SK-N-SH (cell line): ENCODE measurements around the gene ITM2B. TPM values are rescaled to one million over a fixed set of nuclear protein-coding genes. Genes with fewer than 3 reads are reported as not detected.
"Not testable (repeated sequence)": the region's sequence is repeated elsewhere in the genome, so short reads cannot be mapped to it uniquely, and the experiment has no call there.

ENCODE experiments used
- CTCF ChIA-PET: fragments of 300-600, 350-600 bp; formaldehyde crosslinking; extraction: SDS; loops from one replicate; lab custom pipeline; 2021; lab: Yijun Ruan, JAX
- POLR2A ChIA-PET: fragments of 350-600 bp; sonication (Branson Sonifier 250); formaldehyde crosslinking; extraction: SDS; loops from one replicate; lab custom pipeline; 2020; ENCODE audit warnings: antibody characterized with exemption, inconsistent platforms; lab: Yijun Ruan, JAX
- DNase-seq: peaks from one replicate; pipeline ENCODE4 v3.0.0; 2012
- H2AFZ ChIP-seq: fragments of 200-600 bp; sonication (generic); 2 replicates; pipeline ENCODE4 v1.8.1; 2016; ENCODE audit warnings: antibody characterized with exemption, mild to moderate bottlenecking, low read depth
- H3F3A ChIP-seq: fragments of 200-600 bp; sonication (generic); replicated peaks from 2 replicates; pipeline ENCODE3; 2016; ENCODE audit warnings: antibody characterized with exemption, mild to moderate bottlenecking; ENCODE audit not compliant: insufficient read depth
- H3K27ac ChIP-seq, 2 experiments: fragments of 200-500 bp in 1 of 2; fragments of 200-600 bp in 1 of 2; sonication (Bioruptor generic) in 1 of 2; sonication (generic), shearing (Covaris generic) in 1 of 2; 2 replicates each; pipeline versions ENCODE4 v1.5.1 to v1.6.1; 2014 to 2016; ENCODE audit warnings: low read depth in 2 of 2, inconsistent platforms in 1 of 2, low read length in 1 of 2, mild to moderate bottlenecking in 1 of 2, mixed read lengths in 1 of 2
- H3K27me3 ChIP-seq: fragments of 200-600 bp; sonication (generic), shearing (Covaris generic); 2 replicates; pipeline ENCODE4 v1.6.1; 2016; ENCODE audit warnings: mixed run types; ENCODE audit not compliant: insufficient read depth
- H3K36me3 ChIP-seq, 2 experiments: fragments of 200-500 bp in 1 of 2; fragments of 200-600 bp in 1 of 2; sonication (Bioruptor generic) in 1 of 2; sonication (generic) in 1 of 2; replicated peaks in 1 of 2; 2 replicates each; pipeline versions ENCODE3 to v1.5.1; 2014 to 2016; ENCODE audit warnings: low read length in 1 of 2, mild to moderate bottlenecking in 1 of 2; ENCODE audit not compliant: insufficient read depth in 2 of 2, control insufficient read depth in 1 of 2
- H3K4me1 ChIP-seq, 2 experiments: fragments of 200-500 bp in 1 of 2; fragments of 200-600 bp in 1 of 2; sonication (Bioruptor generic) in 1 of 2; sonication (generic), shearing (Covaris generic) in 1 of 2; 2 replicates each; pipeline versions ENCODE4 v1.5.1 to v1.6.1; 2014 to 2016; ENCODE audit warnings: low read depth in 1 of 2, low read length in 1 of 2, mixed run types in 1 of 2; ENCODE audit not compliant: insufficient read depth in 2 of 2, control insufficient read depth in 1 of 2
- H3K4me2 ChIP-seq: fragments of 200-600 bp; sonication (generic), shearing (Covaris generic); 2 replicates; pipeline ENCODE4 v1.6.1; 2017; ENCODE audit warnings: mixed run types
- H3K4me3 ChIP-seq, 2 experiments: fragments of 200-500 bp in 1 of 2; fragments of 200-600 bp in 1 of 2; sonication (Bioruptor generic) in 1 of 2; sonication (generic), shearing (Covaris generic) in 1 of 2; 2 replicates each; pipeline versions ENCODE4 v1.5.1 to v1.8.1; 2014 to 2016; ENCODE audit warnings: low read depth in 2 of 2, inconsistent platforms in 1 of 2, low read length in 1 of 2, mild to moderate bottlenecking in 1 of 2, mixed read lengths in 1 of 2, moderate library complexity in 1 of 2
- H3K79me2 ChIP-seq: fragments of 200-600 bp; sonication (generic); 2 replicates; pipeline ENCODE4 v1.8.1; 2017; ENCODE audit warnings: mild to moderate bottlenecking; ENCODE audit not compliant: insufficient read depth
- H3K9ac ChIP-seq: fragments of 200-600 bp; sonication (generic); 2 replicates; pipeline ENCODE4 v1.6.1; 2017; ENCODE audit warnings: mixed run types
- H3K9me2 ChIP-seq: fragments of 200-600 bp; sonication (generic); 2 replicates; pipeline ENCODE4 v1.6.1; 2017; ENCODE audit warnings: mixed run types
- H3K9me3 ChIP-seq: fragments of 200-600 bp; sonication (generic); 2 replicates; pipeline ENCODE4 v1.6.1; 2017; ENCODE audit warnings: mixed run types, mild to moderate bottlenecking, moderate library complexity
- H4K20me1 ChIP-seq: fragments of 200-600 bp; sonication (generic); 2 replicates; pipeline ENCODE4 v1.6.1; 2017; ENCODE audit warnings: mild to moderate bottlenecking, mixed run types; ENCODE audit not compliant: insufficient read depth
- CHD2 ChIP-seq: fragments of 150-350 bp; IDR thresholded peaks from 2 replicates; pipeline ENCODE4 v1.6.1; 2018; ENCODE audit warnings: low read length; ENCODE audit not compliant: partially characterized antibody
- FOXJ3 ChIP-seq: sonication (generic); formaldehyde crosslinking; IDR thresholded peaks from 2 replicates; pipeline ENCODE4 v1.5.1; 2020; ENCODE audit warnings: mild to moderate bottlenecking, missing genetic modification reagents
- GABPA ChIP-seq: IDR thresholded peaks from 2 replicates; pipeline ENCODE4 v1.4.0; 2012; ENCODE audit warnings: low read depth, mild to moderate bottlenecking
- GATA2 ChIP-seq: sonication (generic); formaldehyde crosslinking; IDR thresholded peaks from 2 replicates; pipeline ENCODE4 v1.5.0; 2020; ENCODE audit warnings: mild to moderate bottlenecking, missing genetic modification reagents
- MXI1 ChIP-seq: IDR thresholded peaks from 2 replicates; pipeline ENCODE4 v1.6.1; 2012; ENCODE audit warnings: mild to moderate bottlenecking, low read depth, low read length, improper control_type of control experiment
- NFIC ChIP-seq: IDR thresholded peaks from 2 replicates; pipeline ENCODE4 v1.4.0; 2012; ENCODE audit warnings: borderline replicate concordance
- RCOR1 ChIP-seq: fragments of 150-350 bp; IDR thresholded peaks from 2 replicates; pipeline ENCODE4 v1.6.1; 2017; ENCODE audit warnings: antibody characterized with exemption, low read length
- SIN3A ChIP-seq: IDR thresholded peaks from 2 replicates; pipeline ENCODE4 v1.6.1; 2012; ENCODE audit warnings: low read depth, mild to moderate bottlenecking, low read length, moderate library complexity, borderline replicate concordance
- SMC3 ChIP-seq: IDR thresholded peaks from 2 replicates; pipeline ENCODE4 v1.6.1; 2012; ENCODE audit warnings: low read depth, low read length, improper control_type of control experiment
- TAF1 ChIP-seq: IDR thresholded peaks from 2 replicates; pipeline ENCODE4 v1.6.1; 2012; ENCODE audit warnings: low read depth, mild to moderate bottlenecking, low read length, moderate library complexity, borderline replicate concordance
- TEAD4 ChIP-seq: IDR thresholded peaks from 2 replicates; pipeline ENCODE4 v1.4.0; 2012; ENCODE audit warnings: mild to moderate bottlenecking, borderline replicate concordance; ENCODE audit not compliant: insufficient read depth
- WGBS: methylation state at CpG from one replicate; pipeline ENCODE4 v1.1.6; 2017; ENCODE audit warnings: low lambda C conversion rate; 5-methylcytosine and 5-hydroxymethylcytosine counted together
- polyA plus RNA-seq, 3 experiments: library from polyadenylated mRNA; depleted of rRNA; stranded (reverse); fragments of >200 nt; gene quantifications; 2 replicates each; pipeline ENCODE4 v1.2.3, GENCODE V29; 2012
- TF ChIP-seq, protein P1 (sequence below): IDR thresholded peaks from 2 replicates; pipeline ENCODE4 v1.4.0; 2012; ENCODE audit warnings: low read depth, borderline replicate concordance
- TF ChIP-seq, protein P2 (sequence below): fragments of 200-600 bp; sonication (generic); IDR thresholded peaks from 2 replicates; pipeline ENCODE4 v1.6.1; 2017; ENCODE audit warnings: antibody characterized with exemption, mild to moderate bottlenecking, moderate library complexity
- TF ChIP-seq, protein P3 (sequence below): fragments of 150-350 bp; IDR thresholded peaks from 2 replicates; pipeline ENCODE4 v1.6.1; 2016; ENCODE audit warnings: mild to moderate bottlenecking, low read depth, low read length
- TF ChIP-seq, protein P4 (sequence below): IDR thresholded peaks from 2 replicates; pipeline ENCODE4 v1.4.0; 2012; ENCODE audit warnings: low read depth

Gene ITM2B
- polyA plus RNA-seq, 1 of the 3 experiments (the other 2 are of a cell fraction) = 184 TPM

DNA sequence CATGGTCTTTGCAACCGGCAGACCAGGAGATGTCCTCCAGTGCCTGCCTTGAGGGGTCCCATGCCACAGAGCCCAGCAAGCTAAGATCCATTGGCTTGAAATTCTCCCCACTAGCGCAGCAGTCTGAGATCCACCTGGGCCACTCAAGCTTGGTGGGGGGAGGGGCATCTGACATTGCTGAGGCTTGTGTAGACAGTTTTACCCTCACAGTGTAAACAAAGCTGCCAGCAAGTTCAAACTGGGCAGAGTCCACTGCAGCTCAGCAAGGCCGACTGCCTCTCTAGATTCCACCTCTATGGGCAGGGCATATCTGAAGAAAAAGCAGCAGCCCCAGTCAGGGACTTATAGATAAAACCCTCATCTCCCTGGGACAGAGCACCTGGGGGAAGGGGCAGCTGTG, 32.0 kb upstream of the ITM2B start:
- 22% methylated on average over 1 of the region's 3 CpGs for WGBS

DNA sequence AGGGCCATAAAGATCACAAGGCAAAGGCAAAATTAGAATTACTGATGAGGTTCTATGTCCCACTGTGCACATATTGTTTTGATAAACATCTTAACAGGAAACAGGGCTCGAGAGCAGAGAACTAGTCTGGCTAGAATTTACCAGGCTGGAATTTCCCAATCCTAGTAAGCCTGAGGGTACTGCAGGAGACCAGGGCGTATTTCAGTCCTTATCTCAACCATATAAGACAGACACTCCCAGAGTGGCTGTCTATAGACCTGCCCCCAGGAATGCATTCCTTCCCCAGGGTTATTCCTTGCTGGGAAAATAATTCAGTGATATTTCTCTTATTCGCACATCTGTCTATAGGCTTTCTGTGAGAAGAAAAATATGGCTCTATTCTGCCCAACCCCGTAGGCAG, 25.8 kb upstream of the ITM2B start:
- H3K9me3 ChIP-seq, DNase-seq, H2AFZ ChIP-seq, H3F3A ChIP-seq, H3K27me3 ChIP-seq, H4K20me1 ChIP-seq, H3K4me1 ChIP-seq, POLR2A ChIA-PET, H3K79me2 ChIP-seq, H3K27ac ChIP-seq, H3K9ac ChIP-seq, H3K9me2 ChIP-seq, CTCF ChIA-PET, H3K36me3 ChIP-seq, H3K4me3 ChIP-seq, H3K4me2 ChIP-seq: not testable (repeated sequence)
- 44% methylated on average over 4 of the region's 4 CpGs for WGBS

More for the DNA sequence above, 32.0 kb upstream of the ITM2B start:
- no peaks in the 10 kb centered on the region for H4K20me1 ChIP-seq
- POLR2A ChIA-PET = no interaction called here
- CTCF ChIA-PET = interaction anchor here (0.5 kb wide), 1 partner anchor 39 kb away, joined by 3 read pairs; no protein-coding TSS in a partner anchor
- TF ChIP-seq GATA2 = no peak
- H3K4me2 ChIP-seq = no peak overlapping the region
- no peaks in the 10 kb centered on the region for H3K9me2 ChIP-seq
- H3K79me2 ChIP-seq = no peaks in the 10 kb centered on the region
- H3K4me1 ChIP-seq = no peaks in the 10 kb centered on the region
- H3K4me3 ChIP-seq = no peak overlapping the region
- no peak for DNase-seq
- H3K27ac ChIP-seq = no peak overlapping the region
- no peak overlapping the region for H3K9ac ChIP-seq
- H2AFZ ChIP-seq = no peak overlapping the region
- H3K9me3 ChIP-seq = no peaks in the 10 kb centered on the region
- no peaks in the 10 kb centered on the region for H3K36me3 ChIP-seq
- no peaks in the 10 kb centered on the region for H3F3A ChIP-seq
- H3K27me3 ChIP-seq = no peaks in the 10 kb centered on the region; the same call in 1 of the 2 replicates

DNA sequence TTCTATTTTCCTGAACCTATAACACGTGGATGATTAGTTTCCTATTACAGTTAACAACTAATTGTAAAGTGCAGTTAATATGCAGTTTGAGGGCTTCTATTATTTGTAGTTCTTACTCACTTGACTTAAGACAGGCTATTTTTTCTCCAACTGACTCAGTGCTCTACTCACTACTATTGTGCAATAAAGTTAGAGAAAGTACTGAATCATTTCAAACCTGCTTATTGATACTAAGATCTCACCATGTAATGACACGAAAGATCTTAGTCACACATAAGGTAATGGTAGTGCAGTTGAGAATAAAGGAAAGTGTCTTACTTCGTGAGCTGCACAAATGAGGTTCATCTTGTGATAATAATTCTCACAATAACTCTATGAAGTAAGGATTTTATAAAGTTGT, 22.8 kb upstream of the ITM2B start:
- DNase-seq = no peak
- no peaks in the 10 kb centered on the region for H3K79me2 ChIP-seq
- no peak overlapping the region for H2AFZ ChIP-seq
- H3K36me3 ChIP-seq = no peaks in the 10 kb centered on the region
- ChIA-PET POLR2A (no interaction called here), CTCF (no interaction called here)
- H3K9ac ChIP-seq = no peak overlapping the region
- H3K9me3 ChIP-seq = no peaks in the 10 kb centered on the region
- 57% methylated on average over 3 of the region's 3 CpGs for WGBS
- H3K4me3 ChIP-seq = no peak overlapping the region
- H3K4me2 ChIP-seq = no peak overlapping the region
- no peaks in the 10 kb centered on the region for H3F3A ChIP-seq
- H3K4me1 ChIP-seq = no peaks in the 10 kb centered on the region
- H4K20me1 ChIP-seq = no peaks in the 10 kb centered on the region
- no peak overlapping the region for H3K27ac ChIP-seq
- H3K27me3 ChIP-seq = no peaks in the 10 kb centered on the region
- TF ChIP-seq SIN3A = no peak
- TF ChIP-seq, protein P1, sequence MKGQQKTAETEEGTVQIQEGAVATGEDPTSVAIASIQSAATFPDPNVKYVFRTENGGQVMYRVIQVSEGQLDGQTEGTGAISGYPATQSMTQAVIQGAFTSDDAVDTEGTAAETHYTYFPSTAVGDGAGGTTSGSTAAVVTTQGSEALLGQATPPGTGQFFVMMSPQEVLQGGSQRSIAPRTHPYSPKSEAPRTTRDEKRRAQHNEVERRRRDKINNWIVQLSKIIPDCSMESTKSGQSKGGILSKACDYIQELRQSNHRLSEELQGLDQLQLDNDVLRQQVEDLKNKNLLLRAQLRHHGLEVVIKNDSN = no peak
- no peak for TF ChIP-seq RCOR1
- TF ChIP-seq MXI1 = no peak
- TF ChIP-seq, protein P2, sequence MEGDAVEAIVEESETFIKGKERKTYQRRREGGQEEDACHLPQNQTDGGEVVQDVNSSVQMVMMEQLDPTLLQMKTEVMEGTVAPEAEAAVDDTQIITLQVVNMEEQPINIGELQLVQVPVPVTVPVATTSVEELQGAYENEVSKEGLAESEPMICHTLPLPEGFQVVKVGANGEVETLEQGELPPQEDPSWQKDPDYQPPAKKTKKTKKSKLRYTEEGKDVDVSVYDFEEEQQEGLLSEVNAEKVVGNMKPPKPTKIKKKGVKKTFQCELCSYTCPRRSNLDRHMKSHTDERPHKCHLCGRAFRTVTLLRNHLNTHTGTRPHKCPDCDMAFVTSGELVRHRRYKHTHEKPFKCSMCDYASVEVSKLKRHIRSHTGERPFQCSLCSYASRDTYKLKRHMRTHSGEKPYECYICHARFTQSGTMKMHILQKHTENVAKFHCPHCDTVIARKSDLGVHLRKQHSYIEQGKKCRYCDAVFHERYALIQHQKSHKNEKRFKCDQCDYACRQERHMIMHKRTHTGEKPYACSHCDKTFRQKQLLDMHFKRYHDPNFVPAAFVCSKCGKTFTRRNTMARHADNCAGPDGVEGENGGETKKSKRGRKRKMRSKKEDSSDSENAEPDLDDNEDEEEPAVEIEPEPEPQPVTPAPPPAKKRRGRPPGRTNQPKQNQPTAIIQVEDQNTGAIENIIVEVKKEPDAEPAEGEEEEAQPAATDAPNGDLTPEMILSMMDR = no peak
- TF ChIP-seq, protein P3, sequence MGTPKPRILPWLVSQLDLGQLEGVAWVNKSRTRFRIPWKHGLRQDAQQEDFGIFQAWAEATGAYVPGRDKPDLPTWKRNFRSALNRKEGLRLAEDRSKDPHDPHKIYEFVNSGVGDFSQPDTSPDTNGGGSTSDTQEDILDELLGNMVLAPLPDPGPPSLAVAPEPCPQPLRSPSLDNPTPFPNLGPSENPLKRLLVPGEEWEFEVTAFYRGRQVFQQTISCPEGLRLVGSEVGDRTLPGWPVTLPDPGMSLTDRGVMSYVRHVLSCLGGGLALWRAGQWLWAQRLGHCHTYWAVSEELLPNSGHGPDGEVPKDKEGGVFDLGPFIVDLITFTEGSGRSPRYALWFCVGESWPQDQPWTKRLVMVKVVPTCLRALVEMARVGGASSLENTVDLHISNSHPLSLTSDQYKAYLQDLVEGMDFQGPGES = no peak
- TF ChIP-seq SMC3 = no peak
- no peak for TF ChIP-seq FOXJ3 (CRISPR knock-in tag)
- no peak for TF ChIP-seq CHD2
- no peak for TF ChIP-seq GABPA
- no peak for TF ChIP-seq NFIC
- TF ChIP-seq, protein P4, sequence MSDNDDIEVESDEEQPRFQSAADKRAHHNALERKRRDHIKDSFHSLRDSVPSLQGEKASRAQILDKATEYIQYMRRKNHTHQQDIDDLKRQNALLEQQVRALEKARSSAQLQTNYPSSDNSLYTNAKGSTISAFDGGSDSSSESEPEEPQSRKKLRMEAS = no peak
- TF ChIP-seq TEAD4 = no peak
- TF ChIP-seq TAF1 = no peak
- no peaks in the 10 kb centered on the region for H3K9me2 ChIP-seq
